NCI-H1930 (cell line): ENCODE measurements around the gene ARHGAP42.

ENCODE experiments used
- DNase-seq, 2 experiments: peaks; one replicate each; lab custom pipeline; 2025; lab: John Stamatoyannopoulos, UW

The ARHGAP42 gene

GRCh38 chr11:101022256-101022655 lies 335.2 kb downstream of the ARHGAP42 start:
- DNase-seq: no peak

- DNase-seq: no peak
Observed at GRCh38 chr11:101028644-101029043, 341.6 kb downstream of the ARHGAP42 start.

GRCh38 chr11:101030015-101030414 lies 342.9 kb downstream of the ARHGAP42 start:
- DNase-seq: no peak

GRCh38 chr11:101030692-101031091 lies 343.6 kb downstream of the ARHGAP42 start:
- no peak for DNase-seq

GRCh38 chr11:101031713-101032112 lies 344.6 kb downstream of the ARHGAP42 start:
- DNase-seq: no peak

GRCh38 chr11:101032991-101033390 lies 345.9 kb downstream of the ARHGAP42 start:
- DNase-seq: no peak

- DNase-seq: no peak
Observed at GRCh38 chr11:101034076-101034475, 347.0 kb downstream of the ARHGAP42 start.

- DNase-seq: no peak
Observed at GRCh38 chr11:101035872-101036271, 348.8 kb downstream of the ARHGAP42 start.
